ENCODE data around the gene KAZN. TPM values are rescaled to one million over a fixed set of nuclear protein-coding genes. Genes with fewer than 3 reads are reported as not detected.

Gene KAZN
- total and polyA plus RNA-seq, 3 donors from 2014 or later, result 12.1 to 14.6 (median 13.8) TPM

DNA sequence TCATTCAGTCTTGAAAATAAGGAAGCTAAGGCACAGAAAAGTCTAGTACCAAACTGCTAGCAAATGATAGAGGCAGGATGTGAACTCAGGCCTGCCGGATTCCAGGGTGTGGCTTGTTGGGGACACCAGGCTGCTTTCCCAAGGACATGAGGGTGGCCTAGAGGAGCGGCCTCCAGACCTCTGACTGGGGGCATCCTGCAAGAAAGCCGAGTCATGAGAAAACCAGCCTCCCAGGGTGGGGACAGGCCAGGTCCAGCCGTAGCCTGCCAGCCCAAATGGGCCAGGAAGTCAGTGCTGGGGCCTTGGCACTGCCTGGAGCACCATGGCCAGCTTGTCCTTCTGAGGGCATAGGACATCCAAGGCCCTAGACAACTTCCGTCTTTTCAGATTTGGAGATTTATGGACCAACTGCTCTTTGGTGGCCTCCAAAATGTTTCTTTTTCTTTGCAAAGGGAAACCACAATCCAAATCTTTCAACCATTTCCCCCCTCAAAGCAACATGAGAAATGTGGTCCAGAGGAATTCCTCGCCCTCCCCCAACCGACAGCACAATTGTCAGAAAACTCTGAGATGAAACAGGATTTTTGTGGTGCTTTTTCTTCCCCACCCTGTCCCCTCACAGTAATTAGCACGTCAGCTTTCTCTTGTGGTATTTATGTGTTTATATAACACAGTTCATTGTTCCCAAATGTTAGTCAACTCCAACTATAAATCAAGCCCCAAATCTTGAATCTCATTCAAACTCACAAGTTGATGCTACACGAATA, 212.3 kb downstream of the KAZN start:
- TF ChIP-seq POLR2A (IDR thresholded peaks at IDR 0.05) (no peak), CTCF (IDR thresholded peaks at IDR 0.05) (no peak)
- Histone ChIP-seq H3K4me3 (no peak overlapping the region), H3K27ac (no peak overlapping the region), H3K27me3 (no peaks in the 10 kb centered on the region), H3K9me3 (no peaks in the 10 kb centered on the region), H3K36me3 (ENCODE audit: low read depth, missing control alignments) (no peaks in the 10 kb centered on the region), H3K4me1 (no peaks in the 10 kb centered on the region)
- WGBS, 2 donors, result 49 to 66% methylated on average over 9 of the region's 9 CpGs
- no peak for DNase-seq
- intact Hi-C loops (cut with DNase I; ENCODE audit: low total_unique reads), result no loop called here

DNA sequence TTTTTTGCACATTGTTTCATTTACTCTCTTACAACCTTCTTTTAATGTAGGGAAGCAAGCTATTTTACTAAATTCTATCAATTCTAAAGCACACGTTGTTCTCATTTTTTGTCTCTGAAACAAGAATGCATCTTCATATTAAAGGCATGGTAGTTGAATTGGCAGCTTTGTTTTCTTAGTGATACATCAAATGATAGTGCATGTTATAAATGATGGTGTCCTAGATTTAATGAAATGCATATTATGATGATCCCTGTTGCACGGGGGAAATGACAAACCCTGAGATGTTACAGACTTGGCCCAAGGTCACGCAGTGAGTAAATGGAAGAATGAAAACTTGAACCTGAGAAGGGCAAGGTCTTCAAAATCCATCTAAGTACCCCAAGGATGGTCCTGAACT, 213.1 kb downstream of the KAZN start:
- TF ChIP-seq POLR2A (IDR thresholded peaks at IDR 0.05) (no peak), CTCF (IDR thresholded peaks at IDR 0.05) (no peak)
- no peaks in the 10 kb centered on the region for H3K4me1 ChIP-seq
- no peak for DNase-seq
- intact Hi-C loops (cut with DNase I; ENCODE audit: low total_unique reads), result no loop called here
- no peaks in the 10 kb centered on the region for H3K27me3 ChIP-seq
- WGBS, 2 donors, result 38 to 44% methylated on average over 3 of the region's 3 CpGs
- H3K27ac ChIP-seq, result no peak overlapping the region
- no peaks in the 10 kb centered on the region for H3K36me3 ChIP-seq (ENCODE audit: low read depth, missing control alignments)
- H3K9me3 ChIP-seq, result no peaks in the 10 kb centered on the region
- no peak overlapping the region for H3K4me3 ChIP-seq

DNA sequence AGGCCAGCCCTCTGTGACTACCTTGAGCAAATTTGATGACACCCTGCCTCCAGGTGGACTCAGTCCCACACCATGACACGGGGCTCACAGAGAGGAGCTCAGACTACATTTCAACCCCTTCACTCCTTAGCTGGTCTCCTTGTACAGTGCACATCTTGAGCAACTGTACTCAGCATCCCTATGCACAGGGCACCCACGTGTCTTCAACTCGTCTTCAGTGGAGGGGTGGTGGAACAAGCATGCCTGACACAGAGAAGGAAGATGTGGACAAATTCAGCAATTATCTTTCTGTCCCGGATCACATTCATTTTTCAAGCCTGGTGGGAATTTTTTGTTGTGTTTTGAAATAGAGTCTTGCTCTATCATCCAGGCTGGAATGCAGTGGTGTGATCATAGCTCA, 213.7 kb downstream of the KAZN start:
- WGBS, 2 donors, result 94 to 96% methylated on average over 4 of the region's 4 CpGs
- DNase-seq, result no peak
- no peaks in the 10 kb centered on the region for H3K27me3 ChIP-seq
- TF ChIP-seq POLR2A (IDR thresholded peaks at IDR 0.05) (no peak), CTCF (IDR thresholded peaks at IDR 0.05) (no peak)
- intact Hi-C loops (cut with DNase I; ENCODE audit: low total_unique reads), result no loop called here
- no peaks in the 10 kb centered on the region for H3K4me1 ChIP-seq
- H3K27ac ChIP-seq, result no peak overlapping the region
- H3K4me3 ChIP-seq, result no peak overlapping the region
- H3K9me3 ChIP-seq, result no peaks in the 10 kb centered on the region
- H3K36me3 ChIP-seq (ENCODE audit: low read depth, missing control alignments), result no peaks in the 10 kb centered on the region

DNA sequence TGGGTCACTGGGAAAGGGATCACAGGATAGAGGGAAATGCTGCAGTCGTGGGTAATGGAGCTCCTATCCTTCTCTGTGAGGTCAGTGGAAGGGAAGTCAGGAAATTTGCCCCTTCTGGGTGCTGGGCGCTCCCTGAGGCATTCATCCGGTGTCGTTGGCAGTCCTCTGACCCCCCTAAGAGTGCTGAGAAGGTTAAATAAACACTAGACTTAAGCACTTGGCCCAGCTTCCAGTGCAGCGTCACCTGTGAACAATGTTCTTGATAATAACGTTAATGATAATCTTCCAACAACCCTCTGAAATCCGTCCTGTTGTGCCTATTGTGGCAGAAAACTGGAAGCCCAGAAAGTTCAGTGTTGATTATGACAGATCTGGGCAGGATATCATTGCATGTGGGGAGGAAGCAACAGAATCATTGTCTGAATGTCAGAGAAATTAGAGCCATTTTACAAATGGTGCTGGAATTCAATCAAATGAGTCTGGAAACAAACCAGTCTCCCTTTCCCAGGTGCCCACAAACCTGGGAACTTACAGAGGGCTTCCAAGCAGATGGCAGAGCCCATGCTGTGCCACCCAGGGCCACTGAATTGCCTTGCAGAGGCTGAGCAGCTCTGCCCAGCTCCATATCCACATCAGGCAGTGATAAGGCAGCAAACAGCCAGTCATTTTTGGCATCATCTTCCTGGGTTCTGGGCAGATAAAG, 216.8 kb downstream of the KAZN start:
- no peaks in the 10 kb centered on the region for H3K4me1 ChIP-seq
- DNase-seq, result no peak
- H3K4me3 ChIP-seq, result no peak overlapping the region
- intact Hi-C loops (cut with DNase I; ENCODE audit: low total_unique reads), result no loop called here
- H3K9me3 ChIP-seq, result no peaks in the 10 kb centered on the region
- no peaks in the 10 kb centered on the region for H3K27me3 ChIP-seq
- TF ChIP-seq POLR2A (IDR thresholded peaks at IDR 0.05) (no peak), CTCF (IDR thresholded peaks at IDR 0.05) (no peak)
- no peak overlapping the region for H3K27ac ChIP-seq
- WGBS, 2 donors, result 47 to 61% methylated on average over 7 of the region's 7 CpGs
- H3K36me3 ChIP-seq (ENCODE audit: low read depth, missing control alignments), result no peaks in the 10 kb centered on the region

Measured in testis (tissue), 3 donors.